HL-60 (cell line): ENCODE results near the gene VN1R4.

Experiments
- CTCF ChIP-seq: IDR thresholded peaks from one replicate; pipeline ENCODE4 v1.5.1; 2011; ENCODE audit warnings: low read length, control low read depth, inconsistent platforms; ENCODE audit not compliant: insufficient read depth
- GABPA ChIP-seq: IDR thresholded peaks from 2 replicates; pipeline ENCODE4 v1.6.1; 2012; ENCODE audit warnings: low read depth
- POLR2AphosphoS5 ChIP-seq: IDR thresholded peaks from 2 replicates; pipeline ENCODE4 v1.6.1; 2012; ENCODE audit warnings: low read depth
- REST ChIP-seq: IDR thresholded peaks from 2 replicates; pipeline ENCODE4 v1.6.1; 2012; ENCODE audit warnings: low read depth; ENCODE audit not compliant: insufficient replicate concordance
- SPI1 ChIP-seq: IDR thresholded peaks from 2 replicates; pipeline ENCODE4 v1.6.1; 2012; ENCODE audit warnings: low read depth, mild to moderate bottlenecking, borderline replicate concordance

- TF ChIP-seq CTCF: no peak
- TF ChIP-seq POLR2AphosphoS5: no peak
- TF ChIP-seq SPI1: no peak
- TF ChIP-seq REST: no peak
- no peak for TF ChIP-seq GABPA
These were observed 8.0 kb upstream of the VN1R4 start for GRCh38 chr19:53275480-53275879.
